Thoracic aorta (tissue), 2 donors: ENCODE results near the gene CFAP206. TPM values are rescaled to one million over a fixed set of nuclear protein-coding genes. Genes with fewer than 3 reads are reported as not detected.
"Not testable (repeated sequence)": the region's sequence is repeated elsewhere in the genome, so short reads cannot be mapped to it uniquely, and the experiment has no call there.

Experiments
- ATAC-seq: fragments of 150-250 bp; one replicate; pipeline ENCODE4 v1.8.0; 2017; ENCODE audit warnings: low read depth; ENCODE audit not compliant: insufficient number of reproducible peaks, low FRiP score
- DNase-seq: peaks from one replicate; pipeline ENCODE4 v3.0.0-alpha.2; 2020; ENCODE audit warnings: low spot score
- H3K27ac ChIP-seq, 2 donors: fragments of 200-600 bp; sonication (generic); 1 replicate in 1 of 2; 2 replicates in 1 of 2; pipeline ENCODE4 v1.5.1; 2016; ENCODE audit warnings: mild to moderate bottlenecking in 2 of 2, moderate library complexity in 2 of 2
- H3K27me3 ChIP-seq: fragments of 200-600 bp; sonication (generic); replicated peaks from 2 replicates; pipeline ENCODE4 v1.6.0; 2016; ENCODE audit warnings: mild to moderate bottlenecking; ENCODE audit not compliant: insufficient read depth
- H3K36me3 ChIP-seq: fragments of 200-600 bp; sonication (generic); one replicate; pipeline ENCODE4 v1.5.1; 2016
- H3K4me1 ChIP-seq, 2 donors: fragments of 200-600 bp; sonication (generic); 1 replicate in 1 of 2; 2 replicates in 1 of 2; pipeline versions ENCODE4 v1.5.1 to v1.6.0; 2016; ENCODE audit warnings: low read depth in 2 of 2, mild to moderate bottlenecking in 1 of 2; ENCODE audit not compliant: control insufficient read depth in 1 of 2
- H3K4me3 ChIP-seq: fragments of 200-600 bp; sonication (generic); 2 replicates; pipeline ENCODE4 v1.5.1; 2016; ENCODE audit warnings: mild to moderate bottlenecking
- H3K9me3 ChIP-seq: fragments of 200-600 bp; sonication (generic); 2 replicates; pipeline ENCODE4 v1.5.1; 2016
- CTCF ChIP-seq: fragments of 200-600 bp; sonication (generic); IDR thresholded peaks from one replicate; pipeline ENCODE4 v1.5.1; 2019; ENCODE audit warnings: antibody characterized with exemption
- total RNA-seq, 2 donors: library from RNA; depleted of rRNA; stranded (reverse); fragments of >200 nt; gene quantifications; one replicate each; pipeline versions ENCODE4 v1.1.0 to v1.2.3, GENCODE V29; 2016

The CFAP206 gene
- total RNA-seq, 2 donors from 2014 or later, result 2.8 TPM; not detected in 1

DNA sequence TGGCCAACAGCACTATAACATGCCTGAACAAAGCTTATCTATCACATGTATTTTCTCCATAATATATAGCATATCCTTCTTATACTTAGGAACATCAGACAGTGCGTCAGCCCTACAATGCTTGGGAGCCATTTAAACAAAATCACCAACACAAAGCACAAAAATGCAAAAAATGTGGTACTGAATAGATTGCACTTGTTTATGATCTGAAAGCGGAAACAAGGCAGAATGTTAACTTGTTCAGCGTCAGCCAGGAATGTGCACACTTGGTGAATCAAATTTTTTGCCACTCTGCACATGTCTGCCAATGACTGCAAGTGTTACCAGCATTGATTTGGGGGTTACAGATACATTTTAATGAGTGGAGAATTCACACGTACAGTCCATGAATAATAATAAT lies 79.8 kb downstream of the CFAP206 start:
- H3K4me1 ChIP-seq, result no peaks in the 10 kb centered on the region
- no peak overlapping the region for H3K4me3 ChIP-seq
- DNase-seq, result no peak
- ATAC-seq, result no peak
- no peaks in the 10 kb centered on the region for H3K9me3 ChIP-seq
- H3K27ac ChIP-seq, result no peak overlapping the region
- TF ChIP-seq CTCF, result no peak
- H3K36me3 ChIP-seq, result no peaks in the 10 kb centered on the region
- H3K27me3 ChIP-seq, result no peaks in the 10 kb centered on the region

DNA sequence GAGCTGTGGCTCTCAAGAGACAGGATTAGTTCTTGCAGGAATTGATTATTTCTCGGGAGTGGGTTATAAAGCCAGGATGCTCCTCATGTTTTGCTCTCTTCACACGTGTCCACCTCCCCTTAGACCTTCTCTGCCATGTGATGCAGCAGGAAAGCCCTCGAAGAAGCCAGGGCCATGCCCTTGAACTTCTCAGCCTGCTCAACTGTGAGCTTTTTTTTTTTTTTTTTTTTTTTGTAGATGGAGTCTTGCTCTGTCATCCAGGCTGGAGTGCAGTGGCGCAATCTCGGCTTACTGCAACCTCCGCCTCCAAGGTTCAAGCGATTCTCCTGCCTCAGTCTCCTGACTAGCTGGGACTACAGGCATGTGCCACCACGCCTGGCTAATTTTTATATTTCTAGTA lies 81.6 kb downstream of the CFAP206 start:
- not testable (repeated sequence) for ATAC-seq, H3K9me3 ChIP-seq, H3K4me3 ChIP-seq, H3K27me3 ChIP-seq, H3K27ac ChIP-seq, DNase-seq, H3K36me3 ChIP-seq, H3K4me1 ChIP-seq

- H3K36me3 ChIP-seq, result no peaks in the 10 kb centered on the region
- H3K9me3 ChIP-seq, result no peaks in the 10 kb centered on the region
- no peak overlapping the region for H3K27ac ChIP-seq
- H3K4me3 ChIP-seq, result no peak overlapping the region
- DNase-seq, result no peak
- no peak for TF ChIP-seq CTCF
- H3K27me3 ChIP-seq, result no peaks in the 10 kb centered on the region
- H3K4me1 ChIP-seq, result no peaks in the 10 kb centered on the region
- no peak for ATAC-seq
These were observed 87.1 kb downstream of the CFAP206 start for GRCh38 chr6:87494761-87495422.

GRCh38 chr6:87498048-87498447 lies 90.3 kb downstream of the CFAP206 start:
- H3K27ac ChIP-seq, result no peak overlapping the region
- ATAC-seq (no peak), DNase-seq (no peak)
- no peaks in the 10 kb centered on the region for H3K9me3 ChIP-seq
- no peaks in the 10 kb centered on the region for H3K27me3 ChIP-seq
- TF ChIP-seq CTCF, result no peak
- H3K4me3 ChIP-seq, result no peak overlapping the region
- no peaks in the 10 kb centered on the region for H3K4me1 ChIP-seq
- peaks cover 7% of the 10 kb centered on the region for H3K36me3 ChIP-seq

DNA sequence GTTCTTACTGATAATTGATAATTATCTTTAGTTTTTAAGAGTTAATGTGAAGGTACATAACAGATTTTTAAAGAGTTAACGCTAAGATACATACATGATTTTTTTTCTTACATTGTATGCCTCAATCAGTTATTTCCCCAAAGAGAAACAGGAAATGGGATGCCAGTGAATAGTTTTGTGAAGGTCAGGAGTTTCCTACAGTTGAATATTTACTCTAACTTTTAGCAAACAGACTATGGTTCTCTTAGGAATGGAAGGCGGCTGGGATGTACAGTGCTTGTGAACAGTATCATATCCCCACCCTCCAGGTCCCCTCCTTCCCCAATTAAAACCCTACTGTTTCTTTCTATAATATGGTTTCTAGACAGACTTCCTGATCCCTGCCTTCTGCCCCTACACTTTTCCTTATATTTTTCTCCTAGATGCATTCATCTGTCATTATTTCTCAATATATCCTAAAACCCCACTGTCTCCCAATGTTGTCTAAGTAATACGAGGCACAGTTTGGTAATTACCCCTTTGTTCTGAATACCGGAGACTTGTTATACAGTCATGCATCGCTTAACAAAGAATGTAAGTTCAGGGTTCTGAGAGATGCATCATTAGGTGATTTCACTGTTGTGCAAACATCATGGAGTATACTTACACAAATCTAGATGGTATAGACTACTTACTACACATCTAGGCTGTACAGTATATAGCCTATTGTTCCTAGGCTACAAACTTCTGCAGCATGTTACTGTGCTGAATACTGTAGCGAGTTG lies 94.2 kb downstream of the CFAP206 start:
- Histone ChIP-seq H3K4me1 (peaks cover 0 to 8% of the 10 kb centered on the region in 2 donors), H3K4me3 (no peak overlapping the region), H3K27ac (no peak overlapping the region), H3K27me3 (no peaks in the 10 kb centered on the region), H3K36me3 (peaks cover 7% of the 10 kb centered on the region), H3K9me3 (no peaks in the 10 kb centered on the region)
- DNase-seq, result no peak
- no peak for ATAC-seq
- TF ChIP-seq CTCF, result no peak
